Vagina (tissue), 2 donors: Measurements from ENCODE around the gene ZNF474. TPM values are rescaled to one million over a fixed set of nuclear protein-coding genes. Genes with fewer than 3 reads are reported as not detected.

Experiments
- DNase-seq, 2 donors: peaks; one replicate each; pipeline ENCODE4 v3.0.0-alpha.2; 2017; ENCODE audit errors: extremely low spot score in 2 of 2
- H3K27ac ChIP-seq: fragments of 200-600 bp; sonication (generic); one replicate; pipeline ENCODE4 v1.5.1; 2019
- H3K27me3 ChIP-seq: fragments of 200-600 bp; sonication (generic); one replicate; pipeline ENCODE4 v1.5.1; 2019
- H3K36me3 ChIP-seq, 2 donors: fragments of 200-600 bp; sonication (generic); one replicate each; pipeline ENCODE4 v1.5.1; 2017 to 2019
- H3K4me1 ChIP-seq: fragments of 200-600 bp; sonication (generic); one replicate; pipeline ENCODE4 v1.5.1; 2019
- H3K4me3 ChIP-seq, 2 donors: fragments of 200-600 bp; sonication (generic); 1 replicate in 1 of 2; 2 replicates in 1 of 2; pipeline ENCODE4 v1.5.1; 2016 to 2019
- H3K9me3 ChIP-seq: fragments of 200-600 bp; sonication (generic); one replicate; pipeline ENCODE4 v1.5.1; 2019
- POLR2A ChIP-seq, 2 donors: fragments of 450-650 bp; IDR thresholded peaks; one replicate each; pipeline ENCODE4 v1.6.1; 2017; ENCODE audit warnings: antibody characterized with exemption in 2 of 2, mild to moderate bottlenecking in 2 of 2, moderate library complexity in 2 of 2
- POLR2AphosphoS5 ChIP-seq, 2 donors: sonication (generic); formaldehyde crosslinking; IDR thresholded peaks; one replicate each; pipeline ENCODE4 v1.9.0; 2017; ENCODE audit warnings: antibody characterized with exemption in 2 of 2, mild to moderate bottlenecking in 2 of 2, low read depth in 1 of 2; ENCODE audit not compliant: insufficient read depth in 1 of 2
- intact Hi-C: fragments of 100-400 bp; cut with DNase I; formaldehyde crosslinking; loops from one replicate; pipeline ENCODE4 v1.15.1; 2023
- total RNA-seq: library from RNA; depleted of rRNA; stranded (reverse); fragments of >200 nt; gene quantifications from one replicate; pipeline ENCODE4 v1.2.3, GENCODE V29; 2016
- TF ChIP-seq, protein P1 (sequence below), 3 experiments: fragments of 450-650 bp in 2 of 3; fragments of 200-600 bp in 1 of 3; sonication (generic) in 1 of 3; IDR thresholded peaks; one replicate each; pipeline ENCODE4 v1.5.1; 2017 to 2019; ENCODE audit warnings: antibody characterized with exemption in 3 of 3, mild to moderate bottlenecking in 2 of 3, moderate library complexity in 2 of 3

Gene ZNF474
- total RNA-seq, 1 donor from 2014 or later, result 0.49 TPM

DNA sequence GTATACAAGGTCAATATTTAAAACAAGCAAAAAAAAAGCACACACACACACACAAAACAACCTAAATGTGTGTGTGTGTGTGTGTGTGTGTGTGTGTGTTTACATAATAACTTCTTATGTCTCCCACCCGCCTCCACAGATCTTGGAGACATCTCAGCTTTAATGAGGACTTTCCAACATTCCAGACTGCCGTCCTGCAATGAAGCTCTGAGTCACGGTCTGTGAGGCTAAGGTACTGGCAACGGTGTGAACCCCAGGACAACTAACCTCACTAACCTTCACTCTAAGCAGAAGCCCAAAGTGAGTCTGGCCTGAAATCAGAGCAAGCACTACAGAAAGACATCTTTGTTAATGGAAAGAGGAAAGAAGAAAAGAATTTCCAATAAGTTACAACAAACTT lies 22.3 kb downstream of the ZNF474 start:
- Histone ChIP-seq H3K27ac (no peak overlapping the region), H3K9me3 (no peaks in the 10 kb centered on the region), H3K36me3 (no peaks in the 10 kb centered on the region), H3K4me1 (no peaks in the 10 kb centered on the region), H3K4me3 (no peak overlapping the region), H3K27me3 (no peaks in the 10 kb centered on the region)
- DNase-seq, result no peak
- TF ChIP-seq POLR2AphosphoS5 (IDR thresholded peaks at IDR 0.05; ENCODE audit: insufficient read depth in 1 of 2, low read depth in 1 of 2), result no peak
- TF ChIP-seq POLR2A (IDR thresholded peaks at IDR 0.05), result no peak
- TF ChIP-seq, protein P1, sequence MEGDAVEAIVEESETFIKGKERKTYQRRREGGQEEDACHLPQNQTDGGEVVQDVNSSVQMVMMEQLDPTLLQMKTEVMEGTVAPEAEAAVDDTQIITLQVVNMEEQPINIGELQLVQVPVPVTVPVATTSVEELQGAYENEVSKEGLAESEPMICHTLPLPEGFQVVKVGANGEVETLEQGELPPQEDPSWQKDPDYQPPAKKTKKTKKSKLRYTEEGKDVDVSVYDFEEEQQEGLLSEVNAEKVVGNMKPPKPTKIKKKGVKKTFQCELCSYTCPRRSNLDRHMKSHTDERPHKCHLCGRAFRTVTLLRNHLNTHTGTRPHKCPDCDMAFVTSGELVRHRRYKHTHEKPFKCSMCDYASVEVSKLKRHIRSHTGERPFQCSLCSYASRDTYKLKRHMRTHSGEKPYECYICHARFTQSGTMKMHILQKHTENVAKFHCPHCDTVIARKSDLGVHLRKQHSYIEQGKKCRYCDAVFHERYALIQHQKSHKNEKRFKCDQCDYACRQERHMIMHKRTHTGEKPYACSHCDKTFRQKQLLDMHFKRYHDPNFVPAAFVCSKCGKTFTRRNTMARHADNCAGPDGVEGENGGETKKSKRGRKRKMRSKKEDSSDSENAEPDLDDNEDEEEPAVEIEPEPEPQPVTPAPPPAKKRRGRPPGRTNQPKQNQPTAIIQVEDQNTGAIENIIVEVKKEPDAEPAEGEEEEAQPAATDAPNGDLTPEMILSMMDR (IDR thresholded peaks at IDR 0.05), result no peak
- intact Hi-C loops, result no loop called here

DNA sequence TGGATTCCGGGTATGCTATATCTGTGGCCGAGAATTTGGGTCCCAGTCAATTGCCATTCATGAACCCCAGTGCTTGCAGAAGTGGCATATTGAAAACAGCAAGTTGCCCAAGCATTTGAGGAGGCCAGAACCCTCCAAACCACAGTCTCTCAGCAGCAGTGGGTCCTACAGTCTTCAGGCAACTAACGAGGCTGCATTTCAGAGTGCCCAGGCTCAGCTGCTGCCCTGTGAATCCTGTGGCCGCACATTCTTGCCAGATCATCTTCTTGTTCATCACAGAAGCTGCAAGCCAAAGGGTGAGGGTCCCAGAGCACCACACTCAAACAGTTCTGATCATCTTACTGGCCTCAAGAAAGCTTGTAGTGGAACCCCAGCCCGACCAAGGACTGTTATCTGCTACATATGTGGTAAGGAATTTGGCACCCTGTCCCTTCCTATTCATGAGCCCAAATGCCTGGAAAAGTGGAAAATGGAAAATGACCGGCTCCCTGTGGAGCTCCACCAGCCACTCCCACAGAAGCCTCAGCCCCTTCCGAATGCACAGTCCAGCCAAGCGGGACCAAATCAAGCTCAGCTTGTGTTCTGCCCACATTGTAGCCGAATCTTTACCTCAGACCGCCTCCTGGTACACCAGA lies 23.0 kb downstream of the ZNF474 start:
- Histone ChIP-seq H3K27ac (no peak overlapping the region), H3K9me3 (no peaks in the 10 kb centered on the region), H3K4me1 (no peaks in the 10 kb centered on the region)

DNA sequence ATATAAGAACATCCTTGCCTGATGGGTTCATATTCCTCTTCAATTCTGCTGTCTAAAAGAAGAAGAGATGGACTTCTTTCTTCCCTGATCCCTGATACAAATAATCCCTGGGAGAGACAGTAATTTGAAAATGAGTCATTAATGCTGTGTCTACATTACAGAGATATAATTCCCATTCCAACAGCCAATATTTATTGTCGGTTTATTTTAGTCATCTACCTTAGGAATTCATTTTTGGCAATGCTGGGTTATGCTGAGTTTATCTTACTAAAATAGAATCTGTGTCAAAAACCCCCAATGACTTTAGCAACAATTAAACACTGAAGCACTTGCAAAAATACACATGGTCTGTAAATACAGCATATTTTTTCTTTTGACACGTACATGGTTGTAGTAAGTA lies 23.9 kb downstream of the ZNF474 start:
- H3K9me3 ChIP-seq, result no peaks in the 10 kb centered on the region
- H3K36me3 ChIP-seq, result no peaks in the 10 kb centered on the region
- H3K27me3 ChIP-seq, result no peaks in the 10 kb centered on the region
- H3K27ac ChIP-seq, result no peak overlapping the region
- H3K4me1 ChIP-seq, result no peaks in the 10 kb centered on the region
- no peak for DNase-seq
- TF ChIP-seq POLR2AphosphoS5 (IDR thresholded peaks at IDR 0.05; ENCODE audit: insufficient read depth in 1 of 2, low read depth in 1 of 2) (no peak), POLR2A (IDR thresholded peaks at IDR 0.05) (no peak)
- TF ChIP-seq, protein P1 (IDR thresholded peaks at IDR 0.05), result no peak
- intact Hi-C loops, result no loop called here
- no peak overlapping the region for H3K4me3 ChIP-seq

More for the DNA sequence above, 23.0 kb downstream of the ZNF474 start:
- intact Hi-C loops, result no loop called here
- Histone ChIP-seq H3K27me3 (no peaks in the 10 kb centered on the region), H3K4me3 (no peak overlapping the region), H3K36me3 (no peaks in the 10 kb centered on the region)
- TF ChIP-seq, protein P1 (IDR thresholded peaks at IDR 0.05), result no peak
- TF ChIP-seq POLR2A (IDR thresholded peaks at IDR 0.05), result no peak
- no peak for TF ChIP-seq POLR2AphosphoS5 (IDR thresholded peaks at IDR 0.05; ENCODE audit: insufficient read depth in 1 of 2, low read depth in 1 of 2)
- no peak for DNase-seq

DNA sequence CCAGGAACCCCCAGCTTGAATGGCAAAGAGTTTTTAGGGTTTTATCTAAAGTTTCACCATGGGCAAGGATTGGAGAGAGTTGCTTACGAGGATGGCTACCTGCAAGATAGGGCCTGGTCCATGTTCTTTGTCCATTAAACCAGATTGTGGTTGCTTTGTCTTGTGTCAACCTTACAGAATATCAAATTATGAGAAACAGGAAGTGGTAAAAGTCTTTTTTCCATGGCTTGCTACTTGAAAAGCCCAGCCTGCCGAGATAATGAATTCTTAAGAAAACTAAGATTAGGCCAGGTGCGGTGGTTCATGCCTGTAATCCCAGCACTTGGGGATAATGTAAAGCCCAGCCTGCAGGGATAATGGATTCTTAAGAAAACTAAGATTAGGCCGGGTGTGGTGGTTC lies 24.4 kb downstream of the ZNF474 start:
- Histone ChIP-seq H3K9me3 (no peaks in the 10 kb centered on the region), H3K4me1 (no peaks in the 10 kb centered on the region), H3K27me3 (no peaks in the 10 kb centered on the region), H3K36me3 (no peaks in the 10 kb centered on the region), H3K4me3 (no peak overlapping the region), H3K27ac (no peak overlapping the region)
- intact Hi-C loops, result no loop called here
- no peak for DNase-seq
- no peak for TF ChIP-seq POLR2AphosphoS5 (IDR thresholded peaks at IDR 0.05; ENCODE audit: insufficient read depth in 1 of 2, low read depth in 1 of 2)
- no peak for TF ChIP-seq POLR2A (IDR thresholded peaks at IDR 0.05)
- TF ChIP-seq, protein P1 (IDR thresholded peaks at IDR 0.05), result no peak

DNA sequence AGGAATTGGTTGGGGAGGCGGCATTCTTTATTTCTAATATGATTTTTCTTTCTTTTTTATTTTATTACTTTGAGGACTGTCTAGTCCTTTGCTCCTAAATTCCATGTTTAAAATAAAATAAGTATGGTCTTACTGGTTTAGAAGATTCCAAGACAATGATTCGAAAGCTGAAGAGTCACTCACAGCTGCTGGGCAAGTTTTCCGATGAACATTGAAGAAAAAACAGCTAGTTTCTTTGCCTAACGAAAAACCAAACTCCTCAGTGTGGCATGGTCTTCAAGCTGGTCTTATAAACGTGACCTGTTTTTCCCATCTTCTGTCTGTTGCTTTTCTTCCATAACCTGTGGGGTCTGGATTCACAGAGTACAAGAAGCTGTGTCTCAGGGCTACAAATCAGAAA lies 25.1 kb downstream of the ZNF474 start:
- DNase-seq, result no peak
- intact Hi-C loops, result no loop called here
- no peak overlapping the region for H3K27ac ChIP-seq
- H3K9me3 ChIP-seq, result no peaks in the 10 kb centered on the region
- H3K36me3 ChIP-seq, result no peaks in the 10 kb centered on the region
- H3K4me1 ChIP-seq, result no peaks in the 10 kb centered on the region
- H3K4me3 ChIP-seq, result no peak overlapping the region
- TF ChIP-seq POLR2AphosphoS5 (IDR thresholded peaks at IDR 0.05; ENCODE audit: insufficient read depth in 1 of 2, low read depth in 1 of 2) (no peak), POLR2A (IDR thresholded peaks at IDR 0.05) (no peak)
- TF ChIP-seq, protein P1 (IDR thresholded peaks at IDR 0.05), result no peak
- no peaks in the 10 kb centered on the region for H3K27me3 ChIP-seq
